Omental fat pad (tissue), 4 donors: Measurements from ENCODE around the gene RBM3. TPM values are rescaled to one million over a fixed set of nuclear protein-coding genes. Genes with fewer than 3 reads are reported as not detected.

ENCODE experiments used
- ATAC-seq: fragments of 150-250 bp; one replicate; pipeline ENCODE4 v1.9.1; 2016; ENCODE audit warnings: mild to moderate bottlenecking, moderate library complexity; ENCODE audit not compliant: low FRiP score
- DNase-seq: peaks from one replicate; pipeline ENCODE4 v3.0.0-alpha.2; 2019; ENCODE audit warnings: low spot score
- total RNA-seq, 4 donors: library from RNA; depleted of rRNA; stranded (reverse); fragments of >200 nt; gene quantifications; one replicate each; pipeline ENCODE4 v1.1.0, GENCODE V29; 2016
- TF ChIP-seq, protein P1 (sequence below), 3 donors: fragments of 450-650 bp; IDR thresholded peaks; one replicate each; pipeline ENCODE4 v1.5.1; 2016 to 2017; ENCODE audit warnings: antibody characterized with exemption in 3 of 3, mild to moderate bottlenecking in 3 of 3, moderate library complexity in 2 of 3

Gene RBM3
- total RNA-seq, 4 donors from 2014 or later: 151 to 280 (median 263) TPM

DNA sequence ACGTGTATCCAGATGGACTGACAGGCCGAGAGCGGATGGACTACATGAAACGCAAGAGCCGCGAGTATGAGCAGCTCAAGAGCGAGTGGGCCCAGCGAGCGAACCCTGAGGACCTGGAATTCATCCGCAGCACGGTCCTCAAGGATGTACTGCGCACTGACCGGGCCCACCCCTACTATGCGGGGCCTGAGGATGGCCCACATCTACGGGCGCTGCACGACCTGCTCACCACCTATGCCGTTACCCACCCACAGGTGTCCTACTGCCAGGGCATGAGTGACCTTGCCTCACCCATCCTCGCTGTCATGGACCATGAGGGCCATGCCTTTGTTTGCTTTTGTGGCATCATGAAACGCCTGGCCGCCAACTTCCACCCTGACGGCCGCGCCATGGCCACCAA lies 14.6 kb upstream of the RBM3 start:
- no peak for DNase-seq
- ATAC-seq: no peak
- TF ChIP-seq, protein P1, sequence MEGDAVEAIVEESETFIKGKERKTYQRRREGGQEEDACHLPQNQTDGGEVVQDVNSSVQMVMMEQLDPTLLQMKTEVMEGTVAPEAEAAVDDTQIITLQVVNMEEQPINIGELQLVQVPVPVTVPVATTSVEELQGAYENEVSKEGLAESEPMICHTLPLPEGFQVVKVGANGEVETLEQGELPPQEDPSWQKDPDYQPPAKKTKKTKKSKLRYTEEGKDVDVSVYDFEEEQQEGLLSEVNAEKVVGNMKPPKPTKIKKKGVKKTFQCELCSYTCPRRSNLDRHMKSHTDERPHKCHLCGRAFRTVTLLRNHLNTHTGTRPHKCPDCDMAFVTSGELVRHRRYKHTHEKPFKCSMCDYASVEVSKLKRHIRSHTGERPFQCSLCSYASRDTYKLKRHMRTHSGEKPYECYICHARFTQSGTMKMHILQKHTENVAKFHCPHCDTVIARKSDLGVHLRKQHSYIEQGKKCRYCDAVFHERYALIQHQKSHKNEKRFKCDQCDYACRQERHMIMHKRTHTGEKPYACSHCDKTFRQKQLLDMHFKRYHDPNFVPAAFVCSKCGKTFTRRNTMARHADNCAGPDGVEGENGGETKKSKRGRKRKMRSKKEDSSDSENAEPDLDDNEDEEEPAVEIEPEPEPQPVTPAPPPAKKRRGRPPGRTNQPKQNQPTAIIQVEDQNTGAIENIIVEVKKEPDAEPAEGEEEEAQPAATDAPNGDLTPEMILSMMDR (IDR thresholded peaks at IDR 0.05): no peak

DNA sequence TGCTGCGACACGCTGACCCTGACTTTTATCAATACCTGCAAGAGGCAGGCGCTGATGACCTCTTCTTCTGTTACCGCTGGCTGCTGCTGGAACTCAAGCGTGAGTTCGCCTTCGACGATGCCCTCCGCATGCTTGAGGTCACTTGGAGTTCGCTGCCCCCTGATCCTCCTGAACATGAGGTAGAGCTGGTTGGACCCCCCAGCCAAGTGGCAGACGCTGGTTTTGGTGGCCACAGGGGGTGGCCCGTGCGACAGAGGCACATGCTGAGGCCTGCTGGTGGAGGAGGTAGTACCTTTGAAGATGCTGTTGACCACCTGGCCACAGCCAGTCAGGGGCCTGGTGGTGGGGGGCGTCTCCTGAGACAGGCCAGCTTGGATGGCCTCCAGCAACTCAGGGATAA lies 14.2 kb upstream of the RBM3 start:
- ATAC-seq: no peak
- DNase-seq: no peak
- TF ChIP-seq, protein P1 (IDR thresholded peaks at IDR 0.05): no peak

DNA sequence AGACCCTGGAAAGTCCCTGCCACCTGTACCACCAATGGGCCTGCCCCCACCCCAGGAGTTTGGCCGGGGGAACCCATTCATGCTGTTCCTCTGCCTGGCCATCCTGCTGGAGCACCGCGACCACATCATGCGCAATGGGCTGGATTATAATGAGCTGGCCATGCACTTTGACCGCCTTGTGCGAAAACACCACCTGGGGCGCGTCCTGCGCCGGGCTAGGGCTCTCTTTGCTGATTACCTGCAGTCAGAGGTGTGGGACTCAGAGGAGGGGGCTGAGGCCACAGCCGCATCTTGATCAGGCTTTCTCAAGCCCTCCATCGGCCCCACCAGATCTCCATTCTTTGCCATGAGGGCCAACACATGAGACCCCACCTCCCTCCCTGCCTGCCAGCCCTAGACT lies 13.6 kb upstream of the RBM3 start:
- TF ChIP-seq, protein P1 (IDR thresholded peaks at IDR 0.05): no peak
- ATAC-seq (no peak), DNase-seq (no peak)

DNA sequence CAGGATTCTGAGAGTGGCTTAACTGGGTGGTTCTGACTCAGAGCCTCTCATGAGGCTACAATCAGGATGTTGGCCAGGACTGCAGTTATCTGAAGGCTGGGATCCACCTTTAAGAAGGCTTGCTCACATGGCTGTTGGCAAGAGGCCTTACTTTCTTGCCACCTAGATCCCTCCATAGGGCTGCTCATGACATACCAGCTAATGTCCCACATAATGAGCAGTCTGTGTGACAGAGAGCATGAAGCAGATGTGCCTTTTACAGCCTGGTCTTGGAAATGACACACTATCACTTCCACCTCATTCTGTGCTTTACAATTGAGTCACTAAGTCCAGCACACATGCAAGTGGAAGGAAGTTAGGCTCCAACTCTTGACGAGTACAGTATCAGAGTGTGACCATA lies 4.3 kb upstream of the RBM3 start:
- ATAC-seq (no peak), DNase-seq (no peak)
- TF ChIP-seq, protein P1 (IDR thresholded peaks at IDR 0.05): no peak

DNA sequence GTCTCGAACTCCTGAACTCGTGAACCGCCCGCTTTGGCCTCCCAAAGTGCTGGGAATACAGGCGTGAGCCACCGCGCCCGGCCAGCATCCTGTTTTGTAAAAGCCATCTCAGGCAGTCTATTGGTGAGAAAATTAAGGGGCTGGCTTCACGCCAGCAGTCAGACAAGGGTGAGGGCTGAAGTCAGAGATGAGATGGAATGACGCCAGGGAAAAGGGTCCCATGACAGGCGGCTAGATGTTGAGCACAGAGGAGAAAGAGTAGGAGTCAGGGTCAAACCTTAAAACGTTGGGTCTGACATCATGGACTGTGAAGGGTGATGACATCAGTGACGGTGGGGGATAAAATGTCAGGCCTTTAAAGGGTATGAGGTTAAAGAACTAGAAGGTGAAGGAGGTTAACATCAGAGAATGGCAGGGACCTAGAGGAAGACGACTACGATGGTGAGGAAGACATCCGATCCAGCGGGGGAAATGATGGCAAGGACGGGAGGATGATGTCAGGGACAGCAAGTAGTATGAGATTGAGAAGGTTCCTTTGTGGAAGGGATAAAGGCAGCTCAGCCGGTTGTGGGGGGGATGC lies 504 bp upstream of the RBM3 start:
- no peak for DNase-seq
- TF ChIP-seq, protein P1 (IDR thresholded peaks at IDR 0.05): no peak

DNA sequence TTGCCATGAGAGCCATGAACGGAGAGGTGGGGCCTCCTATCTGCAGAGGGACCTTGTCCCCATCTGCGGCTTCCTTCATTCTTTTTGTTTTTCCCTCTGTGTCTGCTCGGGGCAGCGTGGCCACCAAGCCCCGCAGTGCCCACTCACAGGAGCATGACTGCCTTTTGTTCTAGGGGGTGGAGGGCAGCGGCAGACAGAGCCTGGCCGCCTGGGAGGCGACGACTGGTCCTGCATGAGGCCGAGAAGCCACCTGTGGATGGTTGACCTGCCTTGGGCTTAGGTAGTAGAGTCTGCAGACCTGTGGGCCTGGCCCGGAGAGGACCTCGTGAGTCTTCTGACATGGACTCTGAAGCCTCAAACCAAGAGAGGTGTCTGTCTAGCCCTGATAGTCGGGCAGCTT lies 1.4 kb downstream of the RBM3 start:
- DNase-seq (no peak), ATAC-seq (no peak)
- TF ChIP-seq, protein P1 (IDR thresholded peaks at IDR 0.05): no peak

More for the DNA sequence above, 504 bp upstream of the RBM3 start:
- peak; percentile 29 for ATAC-seq

DNA sequence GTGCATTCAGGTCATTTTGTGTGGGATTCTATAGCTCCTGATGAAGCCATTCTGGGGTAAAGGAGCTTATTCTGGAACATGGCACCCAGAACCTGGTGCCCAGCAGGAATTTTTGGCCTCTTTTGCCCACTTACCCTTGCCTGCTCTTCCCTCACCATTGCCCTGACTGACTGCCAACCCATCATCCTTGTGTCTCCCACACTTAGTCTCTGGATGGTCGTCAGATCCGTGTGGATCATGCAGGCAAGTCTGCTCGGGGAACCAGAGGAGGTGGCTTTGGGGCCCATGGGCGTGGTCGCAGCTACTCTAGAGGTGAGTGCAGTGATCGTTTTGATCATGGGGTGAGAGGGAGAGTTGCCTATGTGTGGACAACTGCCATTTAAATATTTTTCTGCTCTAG lies 1.8 kb downstream of the RBM3 start:
- ATAC-seq (no peak), DNase-seq (no peak)
- TF ChIP-seq, protein P1 (IDR thresholded peaks at IDR 0.05): no peak
